ENCODE results near the gene NRXN3. TPM values are rescaled to one million over a fixed set of nuclear protein-coding genes. Genes with fewer than 3 reads are reported as not detected.

NRXN3 gene
- total RNA-seq, 1 experiment from 2014 or later, result not detected

- TF ChIP-seq ZBTB33 (IDR thresholded peaks at IDR 0.05; ENCODE audit: extremely low read depth, insufficient replicate concordance, low read length), result no peak
- TF ChIP-seq EZH2 (IDR thresholded peaks at IDR 0.05), result no peak
- no peak for TF ChIP-seq RAD21 (IDR thresholded peaks at IDR 0.05; ENCODE audit: low read depth)
- TF ChIP-seq FOSL1 (IDR thresholded peaks at IDR 0.05; ENCODE audit: low read depth), result no peak
- TF ChIP-seq MAX (IDR thresholded peaks at IDR 0.05), result no peak
- TF ChIP-seq YY1 (IDR thresholded peaks at IDR 0.05; ENCODE audit: extremely low read depth, insufficient replicate concordance, low read depth, low read length), result no peak
- TF ChIP-seq EZH2phosphoT487 (IDR thresholded peaks at IDR 0.05; ENCODE audit: borderline replicate concordance), result no peak
- no peak for TF ChIP-seq EGR1 (IDR thresholded peaks at IDR 0.05; ENCODE audit: low read depth)
Observed at GRCh38 chr14:78340250-78340649, 170.1 kb downstream of the NRXN3 start (continued).

- DNase-seq (ENCODE audit: low read depth, low spot score) (no peak), ATAC-seq (no peak)
- no peak overlapping the region for H2AFZ ChIP-seq (ENCODE audit: low read depth, low read length, poor library complexity, severe bottlenecking)
- no peaks in the 10 kb centered on the region for H3K4me1 ChIP-seq (ENCODE audit: control insufficient read depth in 1 of 2, insufficient read depth in 2 of 2, low read length in 2 of 2)
- H3K9me3 ChIP-seq (ENCODE audit: control insufficient read depth in 1 of 2, insufficient read depth in 1 of 2, low read depth in 1 of 2, low read length in 2 of 2), result no peaks in the 10 kb centered on the region
- H3K9ac ChIP-seq (ENCODE audit: low read length), result no peak overlapping the region
- BruUV-seq (replicated peaks), result no TSS peak
- intact Hi-C loops (cut with micrococcal nuclease), result no loop called here
- no peaks in the 10 kb centered on the region for H3K79me2 ChIP-seq (ENCODE audit: insufficient read depth, low read length)
- POLR2A ChIA-PET, result no interaction called here
- no peaks in the 10 kb centered on the region for H3K36me3 ChIP-seq (ENCODE audit: control insufficient read depth in 1 of 2, insufficient read depth in 2 of 2, low read length in 2 of 2)
- CTCF ChIA-PET, result no interaction called here
- H3K27ac ChIP-seq (ENCODE audit: low read depth, low read length), result no peak overlapping the region
- H3K4me2 ChIP-seq (ENCODE audit: low read length), result no peak overlapping the region
- no peak overlapping the region for H3K4me3 ChIP-seq (replicated peaks in 1 of 2; ENCODE audit: low read depth in 1 of 2, low read length in 2 of 2)
- RAD21 ChIA-PET (ENCODE audit: low non-redundant PET in 1 of 2, low total read pairs in 2 of 2, uncharacterized antibody in 2 of 2, unreplicated experiment in 2 of 2), result no interaction called here
- no peaks in the 10 kb centered on the region for H4K20me1 ChIP-seq (ENCODE audit: insufficient read depth)
- H3K27me3 ChIP-seq (ENCODE audit: insufficient read depth, low read length), result peaks cover 14% of the 10 kb centered on the region; the same call in 1 of the 2 replicates
- no peaks in the 10 kb centered on the region for H3K9me2 ChIP-seq (ENCODE audit: insufficient read depth)
- TF ChIP-seq CTCF (IDR thresholded peaks at IDR 0.05 in 2 of 3, conservative IDR thresholded peaks at IDR 0.05 in 1 of 3; ENCODE audit: borderline replicate concordance in 1 of 3, insufficient read depth in 1 of 3, low read depth in 2 of 3, low read length in 2 of 3) (no peak), EZH2phosphoT487 (IDR thresholded peaks at IDR 0.05; ENCODE audit: borderline replicate concordance) (no peak), POLR2A (IDR thresholded peaks at IDR 0.05; ENCODE audit: borderline replicate concordance, extremely low read depth, insufficient read depth, insufficient read length) (no peak), ATF3 (IDR thresholded peaks at IDR 0.05) (no peak), SRF (IDR thresholded peaks at IDR 0.05; ENCODE audit: low read depth) (no peak), POLR2AphosphoS5 (IDR thresholded peaks at IDR 0.05; ENCODE audit: low read depth, low read length) (no peak), EGR1 (IDR thresholded peaks at IDR 0.05; ENCODE audit: low read depth) (no peak), EZH2 (IDR thresholded peaks at IDR 0.05) (no peak), ELF1 (IDR thresholded peaks at IDR 0.05; ENCODE audit: borderline replicate concordance, low read depth) (no peak), ZFX (IDR thresholded peaks at IDR 0.05) (no peak), MAX (IDR thresholded peaks at IDR 0.05) (no peak), RAD21 (IDR thresholded peaks at IDR 0.05; ENCODE audit: low read depth) (no peak), SP1 (IDR thresholded peaks at IDR 0.05; ENCODE audit: low read depth) (no peak), REST (IDR thresholded peaks at IDR 0.05; ENCODE audit: low read depth) (no peak)
Observed at GRCh38 chr14:78341827-78342389, 171.7 kb downstream of the NRXN3 start.

Data from HCT116 (cell line).